Cardiac muscle cell (in vitro differentiated cells and primary cell): ENCODE results near the gene SIPA1. TPM values are rescaled to one million over a fixed set of nuclear protein-coding genes. Genes with fewer than 3 reads are reported as not detected.
"Not testable (repeated sequence)": the region's sequence is repeated elsewhere in the genome, so short reads cannot be mapped to it uniquely, and the experiment has no call there.

Experiments used
- DNase-seq, 2 donors: peaks; one replicate each; pipeline versions ENCODE4 v3.0.0 to v3.0.0-alpha.2; 2010 to 2017; ENCODE audit warnings: low read depth in 1 of 2, low spot score in 1 of 2
- H3K27ac ChIP-seq: fragments of 200-600 bp; sonication (generic); 2 replicates; pipeline ENCODE4 v1.5.1; 2016
- H3K27me3 ChIP-seq: fragments of 200-600 bp; sonication (generic); 2 replicates; pipeline ENCODE4 v1.6.0; 2016; ENCODE audit warnings: control low read depth
- H3K36me3 ChIP-seq: fragments of 200-600 bp; sonication (generic); 2 replicates; pipeline ENCODE4 v1.5.1; 2016; ENCODE audit warnings: control low read depth
- H3K4me1 ChIP-seq: fragments of 200-600 bp; sonication (generic); 2 replicates; pipeline ENCODE4 v1.8.1; 2017; ENCODE audit warnings: low read depth, mild to moderate bottlenecking, mixed run types
- H3K4me3 ChIP-seq: fragments of 200-600 bp; sonication (generic); 2 replicates; pipeline ENCODE4 v1.5.1; 2016; ENCODE audit warnings: mild to moderate bottlenecking
- H3K9me3 ChIP-seq: fragments of 200-600 bp; sonication (generic); 2 replicates; pipeline ENCODE4 v1.5.1; 2017; ENCODE audit warnings: low read depth, mild to moderate bottlenecking, control low read depth
- polyA plus RNA-seq: library from polyadenylated mRNA; unstranded; fragments of >200 nt; fragmentation: Nextera tagmentation; extraction: Ambion mirVana; gene quantifications from 2 replicates; pipeline ENCODE4 v1.2.1, GENCODE V29; 2016
- total RNA-seq: library from RNA; depleted of rRNA; stranded (reverse); fragments of >200 nt; gene quantifications from 2 replicates; pipeline ENCODE4 v1.2.3, GENCODE V29; 2016
- TF ChIP-seq, protein P1 (sequence below): IDR thresholded peaks from 2 replicates; pipeline ENCODE4 v1.5.1; 2012; ENCODE audit warnings: low read depth, mild to moderate bottlenecking, low read length

The SIPA1 gene
- total and polyA plus RNA-seq, 2 experiments from 2014 or later = 21.6 to 25.9 TPM

DNA sequence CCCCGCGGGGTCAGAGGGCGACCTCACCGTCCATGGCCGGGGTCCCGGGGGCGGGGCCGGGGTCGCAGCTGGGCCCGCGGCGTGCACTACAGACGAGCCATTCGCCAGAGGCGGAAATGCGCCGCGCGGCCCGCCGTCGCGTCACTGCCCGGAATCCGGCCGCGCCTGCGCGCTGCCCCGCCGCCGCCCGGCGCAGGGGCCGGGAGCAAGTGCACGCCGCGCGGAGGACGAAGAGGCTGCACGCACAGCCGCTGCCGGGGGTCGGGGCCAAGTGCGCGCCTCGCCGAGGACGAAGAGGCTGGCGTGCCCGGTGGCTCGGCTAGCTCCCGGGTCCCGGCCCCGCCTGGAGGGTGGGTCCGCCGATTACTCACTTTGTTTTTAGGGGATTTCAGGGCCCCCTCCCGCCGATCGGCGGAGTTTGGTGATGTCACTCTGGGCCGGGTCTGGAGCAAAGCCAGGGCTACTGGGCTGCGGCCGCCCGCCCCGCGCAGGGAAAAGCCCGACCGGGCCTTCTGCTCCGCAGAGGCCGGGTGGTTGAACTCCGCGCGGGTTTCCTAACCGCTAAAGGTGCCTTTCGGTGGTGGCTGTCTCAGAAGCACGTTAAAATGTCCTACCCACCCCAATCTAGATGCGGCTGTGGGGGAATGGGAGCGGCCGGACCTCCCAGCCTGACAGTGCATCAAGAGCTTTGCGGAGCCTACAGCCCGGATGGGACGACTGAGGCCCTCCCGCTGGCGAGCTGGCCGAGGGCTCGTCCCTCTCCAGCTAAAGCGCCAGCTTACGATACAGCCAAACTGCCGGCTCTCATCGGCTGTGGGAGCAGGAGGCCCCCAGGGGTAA is 25.1 kb downstream of the SIPA1 start, which contains the start of gene RELA:
Gene RELA (minus strand): TSS at position 118 of the 840 bp plus-strand sequence. CDS start 84 bp downstream, at position 34.
- TF ChIP-seq, protein P1, sequence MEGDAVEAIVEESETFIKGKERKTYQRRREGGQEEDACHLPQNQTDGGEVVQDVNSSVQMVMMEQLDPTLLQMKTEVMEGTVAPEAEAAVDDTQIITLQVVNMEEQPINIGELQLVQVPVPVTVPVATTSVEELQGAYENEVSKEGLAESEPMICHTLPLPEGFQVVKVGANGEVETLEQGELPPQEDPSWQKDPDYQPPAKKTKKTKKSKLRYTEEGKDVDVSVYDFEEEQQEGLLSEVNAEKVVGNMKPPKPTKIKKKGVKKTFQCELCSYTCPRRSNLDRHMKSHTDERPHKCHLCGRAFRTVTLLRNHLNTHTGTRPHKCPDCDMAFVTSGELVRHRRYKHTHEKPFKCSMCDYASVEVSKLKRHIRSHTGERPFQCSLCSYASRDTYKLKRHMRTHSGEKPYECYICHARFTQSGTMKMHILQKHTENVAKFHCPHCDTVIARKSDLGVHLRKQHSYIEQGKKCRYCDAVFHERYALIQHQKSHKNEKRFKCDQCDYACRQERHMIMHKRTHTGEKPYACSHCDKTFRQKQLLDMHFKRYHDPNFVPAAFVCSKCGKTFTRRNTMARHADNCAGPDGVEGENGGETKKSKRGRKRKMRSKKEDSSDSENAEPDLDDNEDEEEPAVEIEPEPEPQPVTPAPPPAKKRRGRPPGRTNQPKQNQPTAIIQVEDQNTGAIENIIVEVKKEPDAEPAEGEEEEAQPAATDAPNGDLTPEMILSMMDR = no peak
- Histone ChIP-seq H3K27ac (peak within 1 kb of the TSS; percentile 96), H3K27me3 (no peaks in the 10 kb centered on the region), H3K9me3 (no peaks in the 10 kb centered on the region), H3K4me3 (peak within 1 kb of the TSS; percentile 84), H3K36me3 (peaks cover 17% of the 10 kb centered on the region), H3K4me1 (no peaks in the 10 kb centered on the region)
- peak; percentile 96 for DNase-seq

DNA sequence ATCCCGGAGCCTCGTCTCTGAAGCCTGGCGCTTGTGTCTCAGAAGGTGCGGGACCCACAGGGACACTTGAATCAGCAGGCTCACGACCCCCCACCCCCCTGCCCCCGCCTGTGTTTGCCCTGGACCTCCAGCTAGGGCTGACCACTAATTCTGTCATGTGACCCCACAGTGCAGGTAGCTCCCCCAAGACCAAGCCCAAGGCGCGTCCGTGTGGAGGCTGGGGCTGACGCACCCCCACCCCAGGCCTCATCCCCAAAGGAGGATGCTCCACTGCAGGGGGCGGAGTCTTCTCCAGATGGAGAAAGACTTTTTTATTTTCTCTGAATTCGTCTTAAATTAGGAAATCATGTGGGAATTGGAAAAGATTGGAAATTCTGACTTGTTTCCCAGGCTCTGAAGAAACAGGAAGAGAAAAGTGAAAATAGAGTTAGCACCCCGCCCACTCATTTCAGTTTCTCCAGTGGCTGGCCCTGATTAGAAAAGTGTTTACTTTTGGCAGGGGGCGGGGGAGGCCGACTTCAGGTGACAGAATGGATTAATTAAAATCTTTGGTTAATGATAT is 25.8 kb downstream of the SIPA1 start:
- TF ChIP-seq, protein P1 = no peak
- no peaks in the 10 kb centered on the region for H3K9me3 ChIP-seq
- no peaks in the 10 kb centered on the region for H3K4me1 ChIP-seq
- DNase-seq = peak in 1 of 2 donors; percentile 73
- H3K36me3 ChIP-seq = peaks cover 10% of the 10 kb centered on the region
- peak overlapping the region; percentile 96 for H3K27ac ChIP-seq
- no peaks in the 10 kb centered on the region for H3K27me3 ChIP-seq
- H3K4me3 ChIP-seq = peak overlapping the region; percentile 84

DNA sequence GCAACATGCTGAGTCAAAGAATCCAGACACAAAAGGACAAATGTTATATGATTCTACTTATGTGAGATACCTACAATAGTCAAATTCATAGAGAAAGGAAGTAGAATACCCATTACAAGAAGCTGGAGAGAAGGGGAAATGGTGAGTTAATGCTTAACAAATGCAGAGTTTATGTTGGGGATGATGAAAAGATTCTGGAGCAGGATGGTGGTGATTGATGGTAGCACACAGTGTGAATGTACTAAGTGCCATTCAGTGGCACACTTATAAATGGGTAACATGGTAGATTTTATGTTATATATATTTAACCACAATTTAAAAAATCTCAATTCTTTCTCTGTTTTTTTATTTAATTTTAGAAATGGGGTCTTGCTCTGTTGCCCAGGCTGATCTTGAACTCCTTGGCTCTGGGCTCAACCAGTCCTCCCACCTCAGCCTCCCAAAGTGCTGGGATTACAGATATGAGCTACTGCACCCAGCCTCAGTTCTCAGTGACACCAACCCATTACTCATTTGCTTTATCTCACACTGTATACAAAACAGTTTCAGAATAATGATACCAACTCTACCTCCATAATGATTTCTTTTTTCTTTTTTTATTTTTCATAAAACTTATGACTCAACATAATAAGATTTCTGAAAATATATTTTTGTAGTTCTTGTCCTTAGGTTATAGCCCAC is 34.4 kb downstream of the SIPA1 start:
- no peaks in the 10 kb centered on the region for H3K27me3 ChIP-seq
- H3K4me3 ChIP-seq = no peak overlapping the region
- no peak for DNase-seq
- H3K4me1 ChIP-seq = no peaks in the 10 kb centered on the region
- H3K27ac ChIP-seq = no peak overlapping the region
- H3K36me3 ChIP-seq = no peaks in the 10 kb centered on the region
- TF ChIP-seq, protein P1 = no peak
- H3K9me3 ChIP-seq = no peaks in the 10 kb centered on the region

DNA sequence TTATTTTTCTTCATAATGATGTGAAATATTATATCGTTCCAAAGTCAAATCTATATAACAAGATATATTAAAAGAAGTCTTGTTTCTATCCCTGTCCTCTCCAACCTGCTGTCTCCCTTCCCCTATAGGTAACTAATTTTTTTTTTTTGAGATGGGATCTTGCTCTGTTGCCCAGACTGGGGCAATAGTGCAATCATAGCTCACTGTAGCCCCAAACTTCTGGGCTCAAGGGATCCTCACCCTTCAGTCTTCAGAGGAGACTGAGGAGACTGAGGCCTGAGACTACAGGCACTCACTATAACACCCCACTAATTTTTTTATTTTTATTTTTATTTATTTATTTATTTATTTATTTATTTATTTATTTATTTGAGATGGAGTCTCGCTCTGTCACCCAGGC is 35.1 kb downstream of the SIPA1 start:
- no peaks in the 10 kb centered on the region for H3K4me1 ChIP-seq
- DNase-seq = no peak
- H3K36me3 ChIP-seq = no peaks in the 10 kb centered on the region
- H3K4me3 ChIP-seq = no peak overlapping the region
- TF ChIP-seq, protein P1 = no peak
- no peak overlapping the region for H3K27ac ChIP-seq
- H3K9me3 ChIP-seq = no peaks in the 10 kb centered on the region
- H3K27me3 ChIP-seq = no peaks in the 10 kb centered on the region

DNA sequence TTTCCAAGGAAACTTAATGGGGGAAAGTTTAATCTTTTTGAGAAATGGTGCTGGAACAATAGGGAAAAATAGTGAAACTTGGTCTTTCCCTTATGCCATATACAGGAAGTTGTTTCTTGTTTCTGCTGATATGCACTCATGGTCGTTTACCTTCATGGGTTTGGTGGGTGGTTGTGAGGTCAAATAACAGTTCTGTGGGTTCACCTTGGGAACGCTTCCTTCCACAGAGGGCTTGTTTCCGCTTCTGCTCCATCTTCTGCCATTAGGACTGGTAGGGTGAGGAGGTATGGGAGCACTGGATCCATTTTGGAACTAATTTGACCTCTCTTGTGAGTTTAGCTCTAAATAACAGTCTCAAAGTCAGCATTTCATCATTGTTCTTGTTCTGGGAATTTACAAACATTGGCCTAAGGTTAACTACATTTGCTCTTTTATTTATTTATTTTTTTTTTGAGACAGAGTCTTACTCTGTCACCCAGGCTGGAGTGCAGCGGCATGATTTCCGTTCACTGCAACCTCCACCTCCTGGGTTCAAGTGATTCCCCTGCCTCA is 42.4 kb downstream of the SIPA1 start:
- H3K4me1 ChIP-seq = no peaks in the 10 kb centered on the region
- H3K9me3 ChIP-seq = no peaks in the 10 kb centered on the region
- no peak overlapping the region for H3K27ac ChIP-seq
- no peak overlapping the region for H3K4me3 ChIP-seq
- TF ChIP-seq, protein P1 = no peak
- H3K36me3 ChIP-seq = no peaks in the 10 kb centered on the region
- H3K27me3 ChIP-seq = no peaks in the 10 kb centered on the region
- DNase-seq = no peak

DNA sequence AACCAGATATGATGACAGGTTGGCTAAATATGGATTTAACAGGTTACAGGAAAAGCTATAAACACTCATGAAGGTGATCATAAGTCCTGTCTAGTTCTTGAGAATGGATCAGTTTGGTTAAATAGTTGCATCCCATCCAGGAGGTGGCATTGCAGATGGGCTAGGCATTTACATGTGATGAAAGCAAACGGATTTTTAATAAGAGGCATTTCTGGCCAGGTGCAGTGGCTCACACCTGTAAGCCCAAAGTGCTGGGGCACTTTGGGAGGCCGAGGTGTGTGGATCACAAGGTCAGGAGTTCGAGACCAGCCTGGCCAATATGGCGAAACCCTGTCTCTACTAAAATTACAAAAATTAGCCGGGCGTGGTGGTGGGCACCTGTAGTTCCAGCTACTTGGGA is 45.6 kb downstream of the SIPA1 start:
- not testable (repeated sequence) for H3K9me3 ChIP-seq, DNase-seq, H3K27me3 ChIP-seq, H3K4me3 ChIP-seq, H3K27ac ChIP-seq, H3K36me3 ChIP-seq, H3K4me1 ChIP-seq
